EL (cell line): ENCODE data around the gene GPS1.
"Not testable (repeated sequence)": the region's sequence is repeated elsewhere in the genome, so short reads cannot be mapped to it uniquely, and the experiment has no call there.

ENCODE experiments used
- DNase-seq: peaks from one replicate; pipeline ENCODE4 v3.0.0-alpha.2; 2016

Gene GPS1

DNA sequence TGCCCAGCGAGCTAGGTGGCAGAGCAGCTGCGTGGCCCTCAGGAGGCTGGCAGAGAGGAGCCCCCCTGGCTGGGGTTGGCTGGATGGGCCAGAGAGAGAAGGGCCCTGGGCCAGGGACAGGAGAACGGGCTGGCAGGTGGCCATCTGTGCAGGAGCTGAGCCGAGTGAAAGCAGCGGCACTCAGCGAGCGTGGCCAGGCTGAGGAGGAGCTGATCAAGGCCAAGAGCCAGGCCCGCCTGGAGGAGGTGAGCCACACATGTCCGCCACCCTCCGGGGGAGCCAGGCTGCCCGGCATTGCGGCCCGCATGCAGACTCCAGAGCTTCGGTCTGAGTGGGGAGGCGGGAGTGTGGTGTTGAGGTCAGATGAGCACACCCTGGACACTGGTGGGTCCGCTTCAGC is 22.3 kb upstream of the GPS1 start:
- no peak for DNase-seq

GRCh38 chr17:82029990-82030469 is 21.7 kb upstream of the GPS1 start:
- no peak for DNase-seq

- DNase-seq: peak; percentile 82
Observed at GRCh38 chr17:82030470-82031302, 21.0 kb upstream of the GPS1 start.

DNA sequence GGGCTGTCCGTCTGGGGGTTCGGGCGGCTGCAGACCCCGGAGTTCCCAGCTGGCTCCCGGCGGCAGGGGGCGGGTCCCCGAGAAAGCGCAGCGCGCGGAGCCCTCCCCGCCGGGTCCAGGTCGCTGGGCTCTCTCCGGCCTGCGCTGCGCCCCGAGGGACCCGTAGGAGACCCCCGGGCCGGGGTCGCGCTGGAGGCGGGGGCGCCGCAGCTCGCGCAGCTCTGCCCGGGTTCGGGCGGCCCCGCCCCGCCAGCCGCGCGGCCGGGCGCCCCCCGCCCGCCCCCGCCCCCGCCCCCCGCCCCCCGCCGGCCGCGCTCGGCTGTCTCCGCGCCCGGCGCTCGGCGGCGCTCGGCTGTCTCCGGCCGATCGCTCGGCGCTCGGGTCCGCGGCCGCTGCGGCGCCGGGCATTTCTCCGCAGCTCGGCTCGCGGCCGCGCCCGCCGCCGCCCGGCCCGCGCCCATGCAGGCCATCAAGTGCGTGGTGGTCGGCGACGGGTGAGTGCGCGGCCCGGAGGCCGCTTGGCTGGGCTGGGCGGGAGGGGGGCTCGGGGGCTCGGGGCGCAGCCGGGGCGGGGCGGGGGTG is 20.3 kb upstream of the GPS1 start, which contains the start of gene RAC3:
TSS of gene RAC3 (plus strand) at position 376 of the 582 bp plus-strand sequence. CDS start at position 460, 84 bp downstream.
- peak; percentile 41 for DNase-seq

- DNase-seq: no peak
Observed at GRCh38 chr17:82031885-82032627, 19.6 kb upstream of the GPS1 start.

GRCh38 chr17:82033359-82034085 is 18.2 kb upstream of the GPS1 start:
- DNase-seq: no peak

- no peak for DNase-seq
Observed at GRCh38 chr17:82034371-82035011, 17.2 kb upstream of the GPS1 start.

DNA sequence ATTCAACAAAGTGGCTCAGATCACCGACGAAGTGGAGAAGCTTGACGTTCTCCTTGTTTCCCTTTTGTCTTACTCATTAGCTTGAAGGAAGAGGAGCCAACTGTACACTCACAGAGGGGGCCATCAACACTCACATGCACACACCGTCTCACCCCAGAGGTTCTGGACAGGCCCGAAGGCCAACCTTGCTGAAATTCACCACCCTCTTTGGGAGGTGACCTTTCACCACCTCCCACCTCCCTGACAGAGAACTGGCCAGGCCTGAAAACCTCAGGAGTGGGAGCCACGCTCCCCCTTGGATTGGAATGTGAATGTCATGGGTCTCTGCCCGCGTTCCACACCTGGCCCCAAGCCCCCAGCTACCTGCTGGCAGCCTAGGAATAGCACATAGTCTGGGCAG is 16.2 kb upstream of the GPS1 start:
- DNase-seq: no peak

DNA sequence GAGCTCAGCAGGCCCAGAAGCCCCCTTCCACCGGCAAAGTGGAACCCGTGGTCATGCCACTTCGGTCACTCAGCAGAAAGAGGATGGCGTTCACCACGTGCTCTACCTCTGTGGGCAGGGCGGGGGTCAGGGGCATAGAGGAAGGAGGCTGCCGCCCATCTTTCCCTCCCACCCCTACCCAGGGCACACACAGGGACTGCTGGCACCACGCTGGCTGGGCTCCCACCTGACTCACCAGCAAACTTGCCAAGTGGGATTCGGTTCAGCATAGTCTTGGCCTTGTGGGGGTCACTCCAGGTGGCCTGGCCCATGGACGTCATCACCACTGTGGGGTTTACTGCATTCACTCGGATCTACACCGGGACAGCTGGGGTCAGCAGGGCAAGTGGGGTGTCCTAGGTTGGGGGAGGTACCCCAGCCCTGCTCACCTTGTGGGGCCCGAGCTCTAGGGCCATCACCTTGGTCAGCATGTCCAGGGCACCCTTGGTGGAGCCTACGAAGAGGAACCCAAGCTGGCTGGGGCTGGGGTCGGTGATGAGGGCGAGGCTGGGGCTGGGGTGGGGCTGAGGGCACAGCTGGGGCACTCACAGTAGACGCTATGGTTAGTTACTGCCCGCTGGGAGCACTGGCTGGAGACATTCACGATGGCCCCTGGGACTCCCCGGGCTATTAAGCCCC is 15.6 kb upstream of the GPS1 start:
- no peak for DNase-seq

DNA sequence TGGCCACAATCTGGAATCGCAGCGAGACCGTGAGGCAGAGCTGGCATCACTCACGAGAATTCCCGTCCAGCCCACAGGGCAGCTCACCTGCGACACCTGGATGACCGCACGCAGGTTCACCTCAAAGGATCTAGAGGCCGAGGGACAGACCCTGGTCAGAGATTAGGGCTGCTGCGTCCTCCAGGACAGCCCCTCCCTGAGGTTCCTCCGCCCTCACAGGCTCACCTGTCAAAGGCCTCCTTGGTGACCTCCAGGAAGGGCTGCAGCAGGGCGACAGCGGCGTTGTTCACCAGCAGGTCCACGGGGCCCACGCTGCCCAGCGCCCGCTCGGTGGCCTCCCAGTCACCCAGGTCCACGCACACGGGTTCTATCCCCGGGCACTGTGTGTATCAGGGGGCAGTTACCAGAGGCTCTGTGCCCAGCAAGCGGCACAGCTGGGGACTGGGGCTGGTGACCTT is 15.0 kb upstream of the GPS1 start:
- no peak for DNase-seq

GRCh38 chr17:82037092-82037888 is 14.4 kb upstream of the GPS1 start, which contains the start of gene DCXR:
DCXR (minus strand) TSS chr17:82037697; CDS start chr17:82037682, 15 bp downstream.
- DNase-seq: peak; percentile 97

- DNase-seq: no peak
Observed at GRCh38 chr17:82037889-82038195, 13.9 kb upstream of the GPS1 start.

DNA sequence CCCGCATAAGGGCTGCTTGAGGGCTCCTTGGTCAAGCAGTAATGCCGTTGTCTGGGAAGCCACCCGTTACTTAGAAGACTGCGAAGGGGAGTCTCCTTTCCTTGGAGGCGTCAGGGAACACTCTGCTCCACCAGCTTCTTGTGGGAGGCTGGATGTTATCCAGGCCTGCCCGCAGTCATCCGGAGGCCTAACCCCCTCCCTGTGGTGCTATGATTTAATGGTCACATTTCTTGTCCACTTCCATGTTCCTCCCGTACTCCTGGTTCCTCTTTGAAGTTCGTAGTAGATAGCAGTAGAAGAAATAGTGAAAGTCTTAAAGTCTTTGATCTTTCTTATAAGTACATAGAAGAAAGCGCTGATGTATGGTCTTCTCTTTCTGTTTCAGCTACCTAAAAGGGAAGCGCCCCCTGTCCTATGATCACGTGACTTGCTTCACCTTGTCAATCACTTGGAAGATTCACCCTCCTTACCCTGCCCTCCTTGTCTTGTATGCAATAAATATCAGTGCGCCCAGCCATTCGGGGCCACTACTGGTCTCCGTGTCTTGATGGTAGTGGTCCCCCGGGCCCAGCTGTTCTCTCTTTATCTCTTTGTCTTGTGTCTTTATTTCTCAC is 12.8 kb upstream of the GPS1 start:
- not testable (repeated sequence) for DNase-seq

- DNase-seq: no peak
Observed at GRCh38 chr17:82039695-82040299, 11.9 kb upstream of the GPS1 start.

DNA sequence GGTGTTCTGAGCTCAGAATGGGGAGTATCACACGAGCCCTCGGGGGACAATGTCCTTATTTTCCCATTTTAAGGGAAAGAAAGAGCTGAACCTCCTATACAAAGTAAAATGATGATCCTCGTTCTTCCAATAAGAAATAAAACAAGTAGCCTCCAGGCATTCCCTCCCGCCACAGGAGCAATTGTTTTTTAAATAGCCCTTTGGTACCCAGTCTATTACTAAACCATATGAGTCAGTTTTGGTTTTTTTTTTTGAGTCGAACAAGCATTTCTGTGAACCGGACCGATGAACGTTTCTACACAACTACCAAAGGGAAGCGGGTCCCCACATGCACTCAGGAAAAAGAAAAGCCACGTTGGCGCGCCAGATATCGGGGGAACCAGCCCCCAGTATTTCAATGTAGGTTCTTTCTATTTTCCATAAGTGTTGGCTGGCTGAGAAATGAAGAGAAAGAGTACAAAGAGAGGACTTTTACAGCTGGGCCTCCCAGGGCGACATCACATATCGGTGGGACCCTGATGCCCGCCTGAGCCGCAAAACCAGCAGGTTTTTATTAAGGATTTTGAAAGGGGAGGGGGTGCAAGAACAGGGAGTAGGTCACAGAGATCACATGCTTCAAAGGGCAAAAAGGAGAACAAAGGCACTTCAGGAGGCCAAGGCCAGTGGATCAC is 10.4 kb upstream of the GPS1 start:
- DNase-seq: peak; percentile 37

GRCh38 chr17:82042649-82043048 is 9.0 kb upstream of the GPS1 start:
- DNase-seq: no peak

DNA sequence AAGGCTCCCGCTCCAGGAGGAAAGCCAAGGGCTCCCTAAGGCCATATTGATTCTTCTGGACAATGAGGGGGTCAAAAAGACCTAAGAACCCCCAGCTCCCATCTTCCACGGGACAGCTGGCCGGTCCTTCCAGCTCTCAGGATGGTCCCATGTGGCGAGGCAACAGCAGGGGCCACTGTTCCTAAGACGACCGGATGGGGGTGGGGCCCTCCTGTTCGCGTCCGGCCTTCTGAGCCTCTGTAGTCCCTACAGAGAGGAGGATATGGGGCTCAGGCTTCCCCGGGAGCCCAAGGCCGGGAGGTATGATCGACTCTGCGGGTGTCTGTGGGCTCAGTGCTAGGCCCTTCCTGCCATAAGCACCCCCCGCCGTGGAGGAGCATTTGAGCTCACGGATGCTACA is 8.2 kb upstream of the GPS1 start:
- DNase-seq: no peak

DNA sequence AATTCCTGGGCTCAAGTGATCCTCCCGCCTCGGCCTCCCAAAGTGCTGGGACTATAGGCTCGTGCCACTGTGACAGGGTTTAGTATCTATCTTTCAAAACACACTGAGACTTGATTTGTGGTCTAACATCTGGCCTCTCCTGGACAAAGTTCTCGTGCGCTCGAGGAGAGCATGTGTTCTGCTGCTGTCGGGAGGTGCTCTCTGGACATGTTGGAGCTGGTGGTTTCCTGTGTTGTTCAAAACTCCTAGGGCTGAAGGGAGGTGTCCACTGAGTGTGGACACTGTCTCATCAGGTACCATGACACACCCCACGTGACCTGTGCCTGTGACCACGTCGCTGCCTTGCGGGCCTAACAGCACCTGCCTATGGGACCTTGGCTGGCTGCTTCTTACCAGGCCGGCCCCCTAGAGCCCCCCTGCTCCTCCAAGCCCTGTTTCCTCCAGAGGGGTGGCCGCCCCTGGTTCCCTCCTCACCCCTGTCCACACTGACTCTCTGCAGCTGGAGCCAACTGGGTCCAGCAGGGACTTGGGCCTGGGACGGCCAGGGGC is 5.7 kb upstream of the GPS1 start:
- no peak for DNase-seq

GRCh38 chr17:82046903-82047302 is 4.8 kb upstream of the GPS1 start:
- DNase-seq: no peak
